GM19463 (cell line): ENCODE measurements around the gene LRMDA.

ENCODE experiments used
- ATAC-seq: cut with Tn5 transposase; IDR thresholded peaks from one replicate; pipeline ENCODE4 v1.9.1; 2021; ENCODE audit warnings: mild to moderate bottlenecking, moderate library complexity; ENCODE audit not compliant: unreplicated experiment

The LRMDA gene

GRCh38 chr10:76334255-76334654 lies 902.8 kb downstream of the LRMDA start:
- no peak for ATAC-seq

- no peak for ATAC-seq
These were observed 905.0 kb downstream of the LRMDA start for GRCh38 chr10:76336213-76336963.

- no peak for ATAC-seq
These were observed 906.2 kb downstream of the LRMDA start for GRCh38 chr10:76337641-76338040.

- no peak for ATAC-seq
These were observed 906.8 kb downstream of the LRMDA start for GRCh38 chr10:76338187-76338586.

- no peak for ATAC-seq
These were observed 910.3 kb downstream of the LRMDA start for GRCh38 chr10:76341740-76342139.

GRCh38 chr10:76342996-76343395 lies 911.6 kb downstream of the LRMDA start:
- no peak for ATAC-seq

- no peak for ATAC-seq
These were observed 916.4 kb downstream of the LRMDA start for GRCh38 chr10:76347832-76348231.

- ATAC-seq, result no peak
These were observed 919.2 kb downstream of the LRMDA start for GRCh38 chr10:76350583-76350982.

- no peak for ATAC-seq
These were observed 920.9 kb downstream of the LRMDA start for GRCh38 chr10:76352300-76352699.

- ATAC-seq, result no peak
These were observed 921.9 kb downstream of the LRMDA start for GRCh38 chr10:76353237-76353851.

GRCh38 chr10:76354212-76354738 lies 922.9 kb downstream of the LRMDA start:
- no peak for ATAC-seq

GRCh38 chr10:76354921-76355320 lies 923.5 kb downstream of the LRMDA start:
- no peak for ATAC-seq

- no peak for ATAC-seq
These were observed 925.1 kb downstream of the LRMDA start for GRCh38 chr10:76356557-76356956.

- ATAC-seq, result no peak
These were observed 926.4 kb downstream of the LRMDA start for GRCh38 chr10:76357726-76358415.

- ATAC-seq, result no peak
These were observed 927.4 kb downstream of the LRMDA start for GRCh38 chr10:76358743-76359395.

GRCh38 chr10:76375761-76376160 lies 944.3 kb downstream of the LRMDA start:
- no peak for ATAC-seq

- ATAC-seq, result no peak
These were observed 951.0 kb downstream of the LRMDA start for GRCh38 chr10:76382381-76382851.

GRCh38 chr10:76388321-76389023 lies 957.0 kb downstream of the LRMDA start:
- no peak for ATAC-seq

GRCh38 chr10:76393875-76394706 lies 962.7 kb downstream of the LRMDA start:
- no peak for ATAC-seq

GRCh38 chr10:76394707-76395042 lies 963.3 kb downstream of the LRMDA start:
- no peak for ATAC-seq
